ENCODE data around the gene CRNN.

- TF ChIP-seq, protein P1, sequence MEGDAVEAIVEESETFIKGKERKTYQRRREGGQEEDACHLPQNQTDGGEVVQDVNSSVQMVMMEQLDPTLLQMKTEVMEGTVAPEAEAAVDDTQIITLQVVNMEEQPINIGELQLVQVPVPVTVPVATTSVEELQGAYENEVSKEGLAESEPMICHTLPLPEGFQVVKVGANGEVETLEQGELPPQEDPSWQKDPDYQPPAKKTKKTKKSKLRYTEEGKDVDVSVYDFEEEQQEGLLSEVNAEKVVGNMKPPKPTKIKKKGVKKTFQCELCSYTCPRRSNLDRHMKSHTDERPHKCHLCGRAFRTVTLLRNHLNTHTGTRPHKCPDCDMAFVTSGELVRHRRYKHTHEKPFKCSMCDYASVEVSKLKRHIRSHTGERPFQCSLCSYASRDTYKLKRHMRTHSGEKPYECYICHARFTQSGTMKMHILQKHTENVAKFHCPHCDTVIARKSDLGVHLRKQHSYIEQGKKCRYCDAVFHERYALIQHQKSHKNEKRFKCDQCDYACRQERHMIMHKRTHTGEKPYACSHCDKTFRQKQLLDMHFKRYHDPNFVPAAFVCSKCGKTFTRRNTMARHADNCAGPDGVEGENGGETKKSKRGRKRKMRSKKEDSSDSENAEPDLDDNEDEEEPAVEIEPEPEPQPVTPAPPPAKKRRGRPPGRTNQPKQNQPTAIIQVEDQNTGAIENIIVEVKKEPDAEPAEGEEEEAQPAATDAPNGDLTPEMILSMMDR (IDR thresholded peaks at IDR 0.05 in 4 of 5, conservative IDR thresholded peaks at IDR 0.05 in 1 of 5): no peak
- no peak for TF ChIP-seq POLR2A (IDR thresholded peaks at IDR 0.05)
These were observed 5.4 kb downstream of the CRNN start for GRCh38 chr1:152408664-152409063.
